Choroid plexus epithelial cell (primary cell): ENCODE results near the gene PSEN1.

ENCODE experiments used
- DNase-seq: peaks from one replicate; pipeline ENCODE4 v3.0.0-alpha.2; 2010; ENCODE audit warnings: low read depth
- H3K4me3 ChIP-seq: 2 replicates; pipeline ENCODE4 v1.5.1; 2011; ENCODE audit warnings: low read depth, mild to moderate bottlenecking, control low read depth, low read length, moderate library complexity
- CTCF ChIP-seq: conservative IDR thresholded peaks from 2 replicates; pipeline ENCODE4 v1.5.1; 2011; ENCODE audit warnings: low read depth, mild to moderate bottlenecking, control low read depth, inconsistent platforms, low read length, moderate library complexity

The PSEN1 gene

GRCh38 chr14:73237786-73238423 is 101.6 kb downstream of the PSEN1 start:
- peak overlapping the region; percentile 83 for H3K4me3 ChIP-seq
- no peak for TF ChIP-seq CTCF
- no peak for DNase-seq

- peak; percentile 94 for DNase-seq
- peak overlapping the region; percentile 83 for H3K4me3 ChIP-seq
- no peak for TF ChIP-seq CTCF
Measured at GRCh38 chr14:73238424-73238852, 102.1 kb downstream of the PSEN1 start.

GRCh38 chr14:73238941-73239340 is 102.6 kb downstream of the PSEN1 start:
- TF ChIP-seq CTCF = no peak
- no peak for DNase-seq
- H3K4me3 ChIP-seq = peak overlapping the region; percentile 83

GRCh38 chr14:73239393-73240241 is 103.3 kb downstream of the PSEN1 start:
- TF ChIP-seq CTCF = no peak
- peak; percentile 92 for DNase-seq
- peak overlapping the region; percentile 83 for H3K4me3 ChIP-seq

GRCh38 chr14:73240816-73241480 is 104.6 kb downstream of the PSEN1 start:
- DNase-seq = no peak
- TF ChIP-seq CTCF = no peak
- peak overlapping the region; percentile 25 for H3K4me3 ChIP-seq

GRCh38 chr14:73241481-73242165 is 105.3 kb downstream of the PSEN1 start:
- H3K4me3 ChIP-seq = no peak overlapping the region
- DNase-seq = no peak
- no peak for TF ChIP-seq CTCF
